Loucy (cell line): Measurements from ENCODE around the gene IFNLR1.

Source experiments
- H2AFZ ChIP-seq: fragments of 200-600 bp; sonication (generic); 2 replicates; pipeline ENCODE4 v1.6.0; 2016; ENCODE audit warnings: antibody characterized with exemption, mild to moderate bottlenecking, low read length, moderate library complexity
- H3F3A ChIP-seq: fragments of 200-600 bp; 2 replicates; pipeline ENCODE4 v1.6.0; 2016; ENCODE audit warnings: antibody characterized with exemption, low read depth, mild to moderate bottlenecking
- H3K27me3 ChIP-seq: fragments of 200-600 bp; sonication (generic); 2 replicates; pipeline ENCODE4 v1.6.1; 2014; ENCODE audit warnings: low read length, mild to moderate bottlenecking; ENCODE audit not compliant: insufficient read depth, poor library complexity, severe bottlenecking
- H3K36me3 ChIP-seq: fragments of 200-600 bp; sonication (generic); 2 replicates; pipeline ENCODE4 v1.6.1; 2016; ENCODE audit warnings: low read length; ENCODE audit not compliant: insufficient read depth
- H3K4me1 ChIP-seq: fragments of 200-600 bp; sonication (generic); 2 replicates; pipeline ENCODE4 v1.5.1; 2014; ENCODE audit warnings: low read length, mild to moderate bottlenecking; ENCODE audit not compliant: insufficient read depth, poor library complexity, severe bottlenecking
- H3K4me2 ChIP-seq: fragments of 200-600 bp; sonication (generic); 2 replicates; pipeline ENCODE4 v1.6.0; 2014; ENCODE audit warnings: antibody characterized with exemption, low read length, low read depth, mild to moderate bottlenecking; ENCODE audit not compliant: poor library complexity, severe bottlenecking
- H3K4me3 ChIP-seq: fragments of 200-600 bp; sonication (generic); 2 replicates; pipeline ENCODE4 v1.5.1; 2014; ENCODE audit warnings: low read length, mild to moderate bottlenecking, mixed read lengths; ENCODE audit not compliant: poor library complexity, severe bottlenecking
- H3K79me2 ChIP-seq: fragments of 200-600 bp; sonication (generic); 2 replicates; pipeline ENCODE4 v1.6.1; 2014; ENCODE audit warnings: low read length; ENCODE audit not compliant: insufficient read depth
- H3K9ac ChIP-seq: fragments of 200-600 bp; sonication (generic); 2 replicates; pipeline ENCODE4 v1.6.0; 2014; ENCODE audit warnings: mild to moderate bottlenecking, low read depth, low read length, moderate library complexity; ENCODE audit not compliant: poor library complexity, severe bottlenecking
- H3K9me2 ChIP-seq: fragments of 200-600 bp; sonication (generic); replicated peaks from 2 replicates; pipeline ENCODE4 v1.6.1; 2016; ENCODE audit warnings: low read depth, low read length, mixed read lengths
- H3K9me3 ChIP-seq: fragments of 200-600 bp; sonication (generic); 2 replicates; pipeline ENCODE4 v1.6.1; 2014; ENCODE audit warnings: mild to moderate bottlenecking, antibody characterized with exemption, low read length, low read depth; ENCODE audit not compliant: insufficient read depth
- H4K20me1 ChIP-seq: fragments of 200-600 bp; sonication (generic); 2 replicates; pipeline ENCODE4 v1.6.0; 2014; ENCODE audit warnings: antibody characterized with exemption, low read length, mild to moderate bottlenecking; ENCODE audit not compliant: insufficient read depth, poor library complexity, severe bottlenecking
- CTCF ChIP-seq: fragments of 200-600 bp; sonication (generic); conservative IDR thresholded peaks from 2 replicates; pipeline ENCODE4 v1.5.1; 2014; ENCODE audit warnings: mild to moderate bottlenecking, antibody characterized with exemption, low read length
- EZH2phosphoT487 ChIP-seq: fragments of 200-600 bp; IDR thresholded peaks from 2 replicates; pipeline ENCODE4 v1.6.1; 2018; ENCODE audit warnings: antibody characterized with exemption, mild to moderate bottlenecking, moderate library complexity, borderline replicate concordance

IFNLR1 gene

GRCh38 chr1:24126018-24126671, 60.9 kb downstream of the IFNLR1 start:
- no peaks in the 10 kb centered on the region for H3K79me2 ChIP-seq
- no peak for TF ChIP-seq EZH2phosphoT487
- no peak for TF ChIP-seq CTCF

GRCh38 chr1:24125456-24125855, 61.6 kb downstream of the IFNLR1 start:
- Histone ChIP-seq H2AFZ (no peak overlapping the region), H3K4me1 (no peaks in the 10 kb centered on the region), H3K9me3 (peaks cover 7% of the 10 kb centered on the region; the same call in 1 of the 2 replicates), H3K36me3 (no peaks in the 10 kb centered on the region), H3K9ac (no peak overlapping the region), H3K4me3 (no peak overlapping the region), H3F3A (no peaks in the 10 kb centered on the region), H3K9me2 (no peaks in the 10 kb centered on the region), H3K79me2 (no peaks in the 10 kb centered on the region), H3K27me3 (no peaks in the 10 kb centered on the region), H4K20me1 (no peaks in the 10 kb centered on the region), H3K4me2 (no peak overlapping the region)
- TF ChIP-seq EZH2phosphoT487: no peak
- TF ChIP-seq CTCF: no peak

More at GRCh38 chr1:24126018-24126671, 60.9 kb downstream of the IFNLR1 start:
- no peaks in the 10 kb centered on the region for H3K9me2 ChIP-seq
- no peak overlapping the region for H3K4me3 ChIP-seq
- no peak overlapping the region for H2AFZ ChIP-seq
- no peaks in the 10 kb centered on the region for H3K27me3 ChIP-seq
- no peak overlapping the region for H3K4me2 ChIP-seq
- no peaks in the 10 kb centered on the region for H3F3A ChIP-seq
- no peaks in the 10 kb centered on the region for H4K20me1 ChIP-seq
- H3K9ac ChIP-seq: no peak overlapping the region
- H3K4me1 ChIP-seq: no peaks in the 10 kb centered on the region
- peaks cover 9% of the 10 kb centered on the region; the same call in 1 of the 2 replicates for H3K9me3 ChIP-seq
- no peaks in the 10 kb centered on the region for H3K36me3 ChIP-seq

- no peaks in the 10 kb centered on the region for H4K20me1 ChIP-seq
- TF ChIP-seq CTCF: no peak
- TF ChIP-seq EZH2phosphoT487: no peak
- H3K4me2 ChIP-seq: no peak overlapping the region
- no peaks in the 10 kb centered on the region for H3F3A ChIP-seq
- H3K27me3 ChIP-seq: no peaks in the 10 kb centered on the region
- H3K9ac ChIP-seq: no peak overlapping the region
- H3K79me2 ChIP-seq: no peaks in the 10 kb centered on the region
- peaks cover 2% of the 10 kb centered on the region; the same call in 1 of the 2 replicates for H3K9me3 ChIP-seq
- H3K36me3 ChIP-seq: no peaks in the 10 kb centered on the region
- H3K4me1 ChIP-seq: no peaks in the 10 kb centered on the region
- no peaks in the 10 kb centered on the region for H3K9me2 ChIP-seq
- H2AFZ ChIP-seq: no peak overlapping the region
- no peak overlapping the region for H3K4me3 ChIP-seq
These were observed 62.1 kb downstream of the IFNLR1 start for GRCh38 chr1:24124980-24125379.
